OCI-LY3 (cell line): Measurements from ENCODE around the gene PTPN6.

ENCODE experiments used
- EZH2phosphoT487 ChIP-seq: fragments of 200-600 bp; shearing (Covaris generic); IDR thresholded peaks from 2 replicates; pipeline ENCODE4 v1.6.1; 2018; ENCODE audit warnings: antibody characterized with exemption, mixed run types, low read depth
- TF ChIP-seq, protein P1 (sequence below): fragments of 200-600, 300-600 bp; sonication (generic); IDR thresholded peaks from 2 replicates; pipeline ENCODE4 v1.5.1; 2014; ENCODE audit warnings: antibody characterized with exemption, low read length, low read depth

DNA sequence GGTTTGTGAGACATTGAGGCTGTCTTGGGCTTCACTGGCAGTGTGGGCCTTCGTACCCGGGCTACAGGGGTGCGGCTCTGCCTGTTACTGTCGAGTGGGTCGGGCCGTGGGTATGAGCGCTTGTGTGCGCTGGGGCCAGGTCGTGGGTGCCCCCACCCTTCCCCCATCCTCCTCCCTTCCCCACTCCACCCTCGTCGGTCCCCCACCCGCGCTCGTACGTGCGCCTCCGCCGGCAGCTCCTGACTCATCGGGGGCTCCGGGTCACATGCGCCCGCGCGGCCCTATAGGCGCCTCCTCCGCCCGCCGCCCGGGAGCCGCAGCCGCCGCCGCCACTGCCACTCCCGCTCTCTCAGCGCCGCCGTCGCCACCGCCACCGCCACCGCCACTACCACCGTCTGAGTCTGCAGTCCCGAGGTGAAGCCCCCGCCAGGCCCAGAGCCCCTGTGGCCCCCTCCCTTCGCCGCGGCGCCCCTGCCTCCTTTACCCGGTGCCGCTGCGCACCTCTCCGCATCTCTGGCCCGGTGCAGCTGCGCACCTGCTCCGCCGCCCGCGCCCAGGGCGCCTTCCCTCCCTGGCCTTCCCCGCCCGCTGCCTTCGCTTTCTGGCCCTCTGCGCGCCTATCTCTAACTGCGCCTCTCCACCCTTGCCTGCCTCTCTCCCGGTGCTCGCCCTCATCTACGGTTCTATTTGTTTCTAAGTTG lies 36.8 kb upstream of the PTPN6 start, which contains the start of gene ENO2:
- TF ChIP-seq, protein P1, sequence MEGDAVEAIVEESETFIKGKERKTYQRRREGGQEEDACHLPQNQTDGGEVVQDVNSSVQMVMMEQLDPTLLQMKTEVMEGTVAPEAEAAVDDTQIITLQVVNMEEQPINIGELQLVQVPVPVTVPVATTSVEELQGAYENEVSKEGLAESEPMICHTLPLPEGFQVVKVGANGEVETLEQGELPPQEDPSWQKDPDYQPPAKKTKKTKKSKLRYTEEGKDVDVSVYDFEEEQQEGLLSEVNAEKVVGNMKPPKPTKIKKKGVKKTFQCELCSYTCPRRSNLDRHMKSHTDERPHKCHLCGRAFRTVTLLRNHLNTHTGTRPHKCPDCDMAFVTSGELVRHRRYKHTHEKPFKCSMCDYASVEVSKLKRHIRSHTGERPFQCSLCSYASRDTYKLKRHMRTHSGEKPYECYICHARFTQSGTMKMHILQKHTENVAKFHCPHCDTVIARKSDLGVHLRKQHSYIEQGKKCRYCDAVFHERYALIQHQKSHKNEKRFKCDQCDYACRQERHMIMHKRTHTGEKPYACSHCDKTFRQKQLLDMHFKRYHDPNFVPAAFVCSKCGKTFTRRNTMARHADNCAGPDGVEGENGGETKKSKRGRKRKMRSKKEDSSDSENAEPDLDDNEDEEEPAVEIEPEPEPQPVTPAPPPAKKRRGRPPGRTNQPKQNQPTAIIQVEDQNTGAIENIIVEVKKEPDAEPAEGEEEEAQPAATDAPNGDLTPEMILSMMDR = no peak
- TF ChIP-seq EZH2phosphoT487 = no peak
